DMS53 treated with DMSO at 0.1 percent for 48 hours (cell line): ENCODE measurements around the gene FOCAD.
A peak's percentile ranks its signal among the peaks of the same experiment; 100 is the strongest.

Experiments used
- DNase-seq: peaks from one replicate; lab custom pipeline; 2025; ENCODE audit not compliant: unreplicated experiment; lab: John Stamatoyannopoulos, UW

Gene FOCAD

GRCh38 chr9:20996809-20997208, 312.8 kb downstream of the FOCAD start:
- DNase-seq: no peak

- DNase-seq: no peak
These were observed 313.5 kb downstream of the FOCAD start for GRCh38 chr9:20997503-20998076.

- DNase-seq: no peak
These were observed 317.5 kb downstream of the FOCAD start for GRCh38 chr9:21001581-21001980.

- no peak for DNase-seq
These were observed 318.0 kb downstream of the FOCAD start for GRCh38 chr9:21002040-21002439.

- DNase-seq: no peak
These were observed 331.2 kb downstream of the FOCAD start for GRCh38 chr9:21015129-21015815.

- DNase-seq: no peak
These were observed 331.9 kb downstream of the FOCAD start for GRCh38 chr9:21015995-21016394.

GRCh38 chr9:21016701-21017491, 332.8 kb downstream of the FOCAD start:
- no peak for DNase-seq

GRCh38 chr9:21018177-21018576, 334.1 kb downstream of the FOCAD start:
- no peak for DNase-seq

- no peak for DNase-seq
These were observed 339.8 kb downstream of the FOCAD start for GRCh38 chr9:21023861-21024260.

GRCh38 chr9:21027295-21027694, 343.2 kb downstream of the FOCAD start:
- DNase-seq: no peak

GRCh38 chr9:21028466-21028865, 344.4 kb downstream of the FOCAD start:
- no peak for DNase-seq

GRCh38 chr9:21029661-21030060, 345.6 kb downstream of the FOCAD start:
- DNase-seq: no peak

- DNase-seq: no peak
These were observed 346.5 kb downstream of the FOCAD start for GRCh38 chr9:21030389-21031035.

- peak; percentile 8 for DNase-seq
These were observed 347.2 kb downstream of the FOCAD start, which contains the start of gene HACD4 for GRCh38 chr9:21031091-21031807. Gene HACD4, minus strand, starts transcription at chr9:21031640. Its CDS starts 50 bp downstream, at chr9:21031590.

- no peak for DNase-seq
These were observed 347.7 kb downstream of the FOCAD start for GRCh38 chr9:21031808-21032183.

GRCh38 chr9:21037278-21037677, 353.2 kb downstream of the FOCAD start:
- DNase-seq: no peak

- DNase-seq: no peak
These were observed 355.2 kb downstream of the FOCAD start for GRCh38 chr9:21039302-21039701.

- DNase-seq: no peak
These were observed 358.4 kb downstream of the FOCAD start for GRCh38 chr9:21042466-21042865.

GRCh38 chr9:21043841-21044240, 359.8 kb downstream of the FOCAD start:
- no peak for DNase-seq
